ENCODE data around the gene ARMC5.

ARMC5 gene

GRCh38 chr16:31451201-31451600 is 8.1 kb upstream of the ARMC5 start:
- peaks cover 0 to 6% (median 0%) of the 10 kb centered on the region in 3 donors for H3K36me3 ChIP-seq
- DNase-seq, result peak in 1 of 2 donors; percentile 21
- intact Hi-C loops (cut with DNase I; ENCODE audit: low total_unique reads), result loop anchor here (10.0 kb wide), 1 partner anchor 424 kb away; the partner anchor contains the start of gene ZNF267
- H3K27ac ChIP-seq, result peak overlapping the region in 1 of 2 donors; percentile 80
- no peak overlapping the region for H3K4me3 ChIP-seq
- peaks cover 5 to 47% (median 45%) of the 10 kb centered on the region in 4 donors for H3K4me1 ChIP-seq
- TF ChIP-seq CTCF (IDR thresholded peaks at IDR 0.05), result no peak
- no peaks in the 10 kb centered on the region for H3K9me3 ChIP-seq
- no peaks in the 10 kb centered on the region for H3K27me3 ChIP-seq

GRCh38 chr16:31451681-31452351 is 7.5 kb upstream of the ARMC5 start:
- Histone ChIP-seq H3K36me3 (peaks cover 0 to 10% (median 0%) of the 10 kb centered on the region in 3 donors), H3K4me3 (no peak overlapping the region), H3K27me3 (no peaks in the 10 kb centered on the region), H3K9me3 (no peaks in the 10 kb centered on the region), H3K27ac (peak overlapping the region; percentile 66 to 80), H3K4me1 (peaks cover 5 to 53% (median 50%) of the 10 kb centered on the region in 4 donors)
- peak; percentile 50 to 51 for TF ChIP-seq CTCF (IDR thresholded peaks at IDR 0.05)
- DNase-seq, result peak; percentile 34 to 69
- intact Hi-C loops (cut with DNase I; ENCODE audit: low total_unique reads), result loop anchor here (10.0 kb wide), 1 partner anchor 423 kb away; the partner anchor contains the start of gene ZNF267

GRCh38 chr16:31452631-31453106 is 6.6 kb upstream of the ARMC5 start:
- intact Hi-C loops (cut with DNase I; ENCODE audit: low total_unique reads), result loop anchor here (10.0 kb wide), 1 partner anchor 422 kb away; the partner anchor contains the start of gene ZNF267
- Histone ChIP-seq H3K9me3 (no peaks in the 10 kb centered on the region), H3K4me1 (peaks cover 5 to 62% (median 59%) of the 10 kb centered on the region in 4 donors)

GRCh38 chr16:31453255-31454204 is 5.8 kb upstream of the ARMC5 start:
- H3K4me1 ChIP-seq, result peaks cover 5 to 70% (median 64%) of the 10 kb centered on the region in 4 donors
- H3K27me3 ChIP-seq, result no peaks in the 10 kb centered on the region
- intact Hi-C loops (cut with DNase I; ENCODE audit: low total_unique reads), result loop anchor here (10.0 kb wide), 1 partner anchor 421 kb away; the partner anchor contains the start of gene ZNF267
- peak overlapping the region; percentile 66 to 80 for H3K27ac ChIP-seq
- no peak for TF ChIP-seq CTCF (IDR thresholded peaks at IDR 0.05)
- DNase-seq, result peak; percentile 68 to 75
- no peaks in the 10 kb centered on the region for H3K9me3 ChIP-seq
- peaks cover 0 to 10% (median 0%) of the 10 kb centered on the region in 3 donors for H3K36me3 ChIP-seq
- H3K4me3 ChIP-seq, result peak overlapping the region in 1 of 2 donors; percentile 11

More at GRCh38 chr16:31452631-31453106, 6.6 kb upstream of the ARMC5 start:
- peak overlapping the region; percentile 66 to 80 for H3K27ac ChIP-seq
- H3K36me3 ChIP-seq, result peaks cover 0 to 10% (median 0%) of the 10 kb centered on the region in 3 donors
- H3K27me3 ChIP-seq, result no peaks in the 10 kb centered on the region
- peak; percentile 23 to 40 for DNase-seq
- peak overlapping the region in 1 of 2 donors; percentile 11 for H3K4me3 ChIP-seq
- no peak for TF ChIP-seq CTCF (IDR thresholded peaks at IDR 0.05)
